HepG2 (cell line): Measurements from ENCODE around the gene HEY2. TPM values are rescaled to one million over a fixed set of nuclear protein-coding genes. Genes with fewer than 3 reads are reported as not detected.

ENCODE experiments used
- ATAC-seq: fragments of 200-7000 bp; cut with Tn5 transposase; 3 replicates; pipeline ENCODE4 v1.9.1; 2020; ENCODE audit warnings: mild to moderate bottlenecking, moderate library complexity
- BruUV-seq: library from RNA; stranded (reverse); fragments of 400-500 nt; replicated peaks from 2 replicates; lab custom pipeline; 2021; lab: Mats Ljungman, UMichigan
- CTCF ChIA-PET: fragments of 300-600 bp; formaldehyde crosslinking; extraction: SDS; loops from one replicate; lab custom pipeline; 2021; ENCODE audit warnings: low total read pairs, inconsistent platforms, low intra/inter-chr PET ratio; lab: Yijun Ruan, JAX
- POLR2A ChIA-PET: fragments of 350-600 bp; sonication (Branson Sonifier 250); formaldehyde crosslinking; loops from one replicate; lab custom pipeline; 2020; ENCODE audit warnings: antibody characterized with exemption, inconsistent platforms; lab: Yijun Ruan, JAX
- DNase-seq: peaks from one replicate; pipeline ENCODE4 v3.0.0-alpha.2; 2015; ENCODE audit warnings: low spot score
- FAIRE-seq: peaks from 3 replicates; lab custom pipeline; 2011; peaks lifted over from hg19 to GRCh38; lab: Jason Lieb, UNC
- H2AFZ ChIP-seq: one replicate; pipeline ENCODE4 v1.6.1; 2011; ENCODE audit warnings: low read length, inconsistent platforms
- H3K27ac ChIP-seq: fragments of 300-600 bp; 3 replicates; pipeline ENCODE4 v1.8.0; 2011; ENCODE audit warnings: mixed run types, mild to moderate bottlenecking, mixed read lengths, low read length, inconsistent platforms; ENCODE audit not compliant: insufficient read depth; ENCODE audit errors: extremely low read length
- H3K27me3 ChIP-seq, 2 experiments: fragments of 200-600 bp in 1 of 2; 2 replicates in 1 of 2; 3 replicates in 1 of 2; pipeline versions ENCODE4 v1.6.0 to v1.8.0; 2011; ENCODE audit warnings: low read length in 2 of 2, mild to moderate bottlenecking in 2 of 2, moderate library complexity in 2 of 2, inconsistent platforms in 1 of 2; ENCODE audit not compliant: insufficient read depth in 2 of 2, control insufficient read depth in 1 of 2
- H3K36me3 ChIP-seq, 2 experiments: fragments of 200-600 bp in 1 of 2; replicated peaks in 1 of 2; 2 replicates in 1 of 2; 3 replicates in 1 of 2; pipeline versions ENCODE4 v1.5.1 to v1.8.0; 2011; ENCODE audit warnings: low read length in 2 of 2, inconsistent platforms in 1 of 2; ENCODE audit not compliant: insufficient read depth in 2 of 2, control insufficient read depth in 1 of 2
- H3K4me1 ChIP-seq: 2 replicates; pipeline ENCODE4 v1.5.1; 2012; ENCODE audit warnings: low read length, inconsistent platforms; ENCODE audit not compliant: insufficient read depth
- H3K4me2 ChIP-seq: 2 replicates; pipeline ENCODE4 v1.6.0; 2011; ENCODE audit warnings: low read depth, low read length, inconsistent platforms
- H3K4me3 ChIP-seq, 3 experiments: fragments of 200-600 bp in 1 of 3; sonication (generic), shearing (Covaris generic) in 1 of 3; replicated peaks in 1 of 3; 2 replicates each; pipeline ENCODE4 v1.5.1; 2011 to 2016; ENCODE audit warnings: low read length in 3 of 3, inconsistent platforms in 2 of 3, low read depth in 2 of 3, mild to moderate bottlenecking in 2 of 3, control low read depth in 1 of 3, mixed read lengths in 1 of 3; ENCODE audit not compliant: insufficient read depth in 1 of 3
- H3K79me2 ChIP-seq: one replicate; pipeline ENCODE4 v1.6.1; 2011; ENCODE audit warnings: low read length, inconsistent platforms; ENCODE audit not compliant: insufficient read depth
- H3K9ac ChIP-seq: 2 replicates; pipeline ENCODE4 v1.6.0; 2011; ENCODE audit warnings: mild to moderate bottlenecking, low read depth, low read length, inconsistent platforms; ENCODE audit not compliant: insufficient read depth
- H3K9me3 ChIP-seq: 2 replicates; pipeline ENCODE4 v1.5.1; 2012; ENCODE audit warnings: mild to moderate bottlenecking, low read length
- H4K20me1 ChIP-seq: 2 replicates; pipeline ENCODE4 v1.6.0; 2011; ENCODE audit warnings: inconsistent platforms, mild to moderate bottlenecking, low read length, moderate library complexity; ENCODE audit not compliant: insufficient read depth
- GABPB1 ChIP-seq: IDR thresholded peaks from 2 replicates; pipeline ENCODE4 v1.6.1; 2016; ENCODE audit warnings: mild to moderate bottlenecking, missing genetic modification reagents, moderate library complexity, missing compliant biosample characterization
- HMG20A ChIP-seq: IDR thresholded peaks from 2 replicates; pipeline ENCODE4 v1.6.1; 2016; ENCODE audit warnings: borderline replicate concordance
- KLF13 ChIP-seq: sonication (generic); formaldehyde crosslinking; IDR thresholded peaks from 2 replicates; pipeline ENCODE4 v1.4.0; 2020; ENCODE audit warnings: mild to moderate bottlenecking, missing genetic modification reagents
- NCOR1 ChIP-seq: fragments of 200-600 bp; sonication (generic); IDR thresholded peaks from 2 replicates; pipeline ENCODE4 v1.7.0; 2017; ENCODE audit warnings: antibody characterized with exemption, low read length, borderline replicate concordance
- POLR2A ChIP-seq, 2 experiments: IDR thresholded peaks; 2 replicates each; pipeline ENCODE4 v1.6.1; 2011; ENCODE audit warnings: low read depth in 2 of 2, low read length in 2 of 2, mild to moderate bottlenecking in 1 of 2, moderate library complexity in 1 of 2; ENCODE audit not compliant: insufficient read depth in 1 of 2
- SALL1 ChIP-seq: sonication (generic); formaldehyde crosslinking; IDR thresholded peaks from 2 replicates; pipeline ENCODE4 v1.8.0; 2022; ENCODE audit warnings: mild to moderate bottlenecking, missing genetic modification reagents
- SRY ChIP-seq: sonication (generic); formaldehyde crosslinking; IDR thresholded peaks from 2 replicates; pipeline ENCODE4 v1.8.0; 2022; ENCODE audit warnings: mild to moderate bottlenecking, missing genetic modification reagents
- TFE3 ChIP-seq: IDR thresholded peaks from 2 replicates; pipeline ENCODE4 v1.6.1; 2016
- THAP11 ChIP-seq: IDR thresholded peaks from 2 replicates; pipeline ENCODE4 v1.6.1; 2016; ENCODE audit warnings: missing biosample characterization, missing genetic modification reagents
- ZBTB7A ChIP-seq: sonication (generic); formaldehyde crosslinking; IDR thresholded peaks from 2 replicates; pipeline ENCODE4 v1.8.0; 2022; ENCODE audit warnings: mild to moderate bottlenecking, missing genetic modification reagents
- ZNF263 ChIP-seq: sonication (generic); formaldehyde crosslinking; IDR thresholded peaks from 2 replicates; pipeline ENCODE4 v1.4.0; 2020; ENCODE audit warnings: missing genetic modification reagents
- ZNF510 ChIP-seq: sonication (generic); formaldehyde crosslinking; IDR thresholded peaks from 2 replicates; pipeline ENCODE4 v1.4.0; 2020; ENCODE audit warnings: low read depth, mild to moderate bottlenecking, missing genetic modification reagents
- WGBS: methylation state at CpG from one replicate; pipeline ENCODE4 v1.1.6; 2017; ENCODE audit warnings: low lambda C conversion rate; 5-methylcytosine and 5-hydroxymethylcytosine counted together
- in situ Hi-C: cut with HindIII; loops from 2 replicates; pipeline ENCODE4 v1.10.0; 2017; ENCODE audit warnings: low pct_unique_long_range_greater_than_20kb; ENCODE audit not compliant: extremely low pct_ligation_motif_present
- intact Hi-C: fragments of 100-400 bp; cut with micrococcal nuclease; formaldehyde crosslinking; loops from one replicate; pipeline ENCODE4 v1.10.0; 2022; ENCODE audit not compliant: unreplicated experiment
- polyA plus RNA-seq, 8 experiments: library from polyadenylated mRNA; depleted of rRNA in 3 of 8; stranded (reverse) in 7 of 8; unstranded in 1 of 8; fragments of >200 nt; fragmentation: Illumina TruSeq in 4 of 8; extraction: Trizol in 4 of 8; gene quantifications; 2 replicates each; pipeline versions ENCODE4 v1.2.1 to v1.2.3, GENCODE V29; 2011 to 2016; ENCODE audit warnings: low read depth in 4 of 8, missing spikeins in 1 of 8, mixed read lengths in 1 of 8; ENCODE audit not compliant: insufficient read depth in 1 of 8
- total RNA-seq, 5 experiments: library from RNA; depleted of rRNA; stranded (reverse); fragments of >200 nt; fragmentation: Illumina TruSeq; extraction: Trizol; gene quantifications; 2 replicates each; pipeline ENCODE4 v1.2.3, GENCODE V29; 2016; ENCODE audit warnings: low read depth in 1 of 5

HEY2 gene
- total and polyA plus RNA-seq, 2 of the 13 experiments (the other 11 are each of a cell fraction or from before 2014, with no cell fraction given) = 0.04 TPM

GRCh38 chr6:125739364-125739763, 10.1 kb upstream of the HEY2 start:
- ChIA-PET CTCF (no interaction called here), POLR2A (no interaction called here)
- Histone ChIP-seq H3K36me3 (no peaks in the 10 kb centered on the region), H3K4me1 (peaks cover 6% of the 10 kb centered on the region), H3K4me2 (no peak overlapping the region), H3K27ac (no peak overlapping the region), H3K79me2 (no peaks in the 10 kb centered on the region), H3K9ac (no peak overlapping the region), H3K9me3 (no peaks in the 10 kb centered on the region), H2AFZ (no peak overlapping the region), H3K4me3 (no peak overlapping the region), H4K20me1 (no peaks in the 10 kb centered on the region), H3K27me3 (peaks cover 0 to 1% of the 10 kb centered on the region in 2 experiments; a peak in 1 of 5 replicates)
- BruUV-seq = no TSS peak
- in situ Hi-C loops = no loop called here
- FAIRE-seq = no peak
- ATAC-seq = no peak
- DNase-seq = no peak
- no peak for TF ChIP-seq SRY (CRISPR knock-in tag)
- no peak for TF ChIP-seq SALL1 (CRISPR knock-in tag)
- no peak for TF ChIP-seq THAP11 (CRISPR knock-in tag)
- no peak for TF ChIP-seq ZNF263 (CRISPR knock-in tag)
- no peak for TF ChIP-seq NCOR1
- no peak for TF ChIP-seq ZBTB7A (CRISPR knock-in tag)
- no peak for TF ChIP-seq ZNF510 (CRISPR knock-in tag)
- no peak for TF ChIP-seq TFE3 (CRISPR knock-in tag)
- no peak for TF ChIP-seq KLF13
- TF ChIP-seq HMG20A (CRISPR knock-in tag) = no peak
- TF ChIP-seq GABPB1 (CRISPR knock-in tag) = no peak
- TF ChIP-seq POLR2A (IDR thresholded peaks at IDR 0.05; ENCODE audit: insufficient read depth in 1 of 2, low read depth in 2 of 2, low read length in 2 of 2) = no peak
- intact Hi-C loops = no loop called here
- WGBS = 60% methylated on average over 1 of the region's 1 CpG
